ENCODE data around the gene ARHGEF11.

The ARHGEF11 gene

GRCh38 chr1:156910309-156910782 is 135.2 kb downstream of the ARHGEF11 start:
- no peak for DNase-seq (ENCODE audit: low read depth in 2 of 2)

- DNase-seq (ENCODE audit: low read depth in 2 of 2): no peak
Measured at GRCh38 chr1:156909671-156910070, 135.9 kb downstream of the ARHGEF11 start.

- DNase-seq (ENCODE audit: low read depth in 2 of 2): no peak
Measured at GRCh38 chr1:156908955-156909354, 136.6 kb downstream of the ARHGEF11 start.

- no peak for DNase-seq (ENCODE audit: low read depth in 2 of 2)
Measured at GRCh38 chr1:156908541-156908940, 137.0 kb downstream of the ARHGEF11 start.

- DNase-seq (ENCODE audit: low read depth in 2 of 2): no peak
Measured at GRCh38 chr1:156906206-156906906, 139.2 kb downstream of the ARHGEF11 start.

GRCh38 chr1:156905651-156906050 is 139.9 kb downstream of the ARHGEF11 start:
- DNase-seq (ENCODE audit: low read depth in 2 of 2): no peak

- no peak for DNase-seq (ENCODE audit: low read depth in 2 of 2)
Measured at GRCh38 chr1:156905176-156905575, 140.4 kb downstream of the ARHGEF11 start.

- no peak for DNase-seq (ENCODE audit: low read depth in 2 of 2)
Measured at GRCh38 chr1:156904187-156904959, 141.2 kb downstream of the ARHGEF11 start.

- no peak for DNase-seq (ENCODE audit: low read depth in 2 of 2)
Measured at GRCh38 chr1:156903328-156904091, 142.0 kb downstream of the ARHGEF11 start.

GRCh38 chr1:156901966-156902915 is 143.3 kb downstream of the ARHGEF11 start:
- DNase-seq (ENCODE audit: low read depth in 2 of 2): no peak

GRCh38 chr1:156901590-156901900 is 144.0 kb downstream of the ARHGEF11 start:
- no peak for DNase-seq (ENCODE audit: low read depth in 2 of 2)

- no peak for DNase-seq (ENCODE audit: low read depth in 2 of 2)
Measured at GRCh38 chr1:156900896-156901589, 144.5 kb downstream of the ARHGEF11 start.

GRCh38 chr1:156899956-156900718 is 145.4 kb downstream of the ARHGEF11 start:
- no peak for DNase-seq (ENCODE audit: low read depth in 2 of 2)

GRCh38 chr1:156898971-156899664 is 146.4 kb downstream of the ARHGEF11 start:
- DNase-seq (ENCODE audit: low read depth in 2 of 2): no peak

- no peak for DNase-seq (ENCODE audit: low read depth in 2 of 2)
Measured at GRCh38 chr1:156898161-156898566, 147.4 kb downstream of the ARHGEF11 start.

GRCh38 chr1:156897078-156897825 is 148.3 kb downstream of the ARHGEF11 start:
- no peak for DNase-seq (ENCODE audit: low read depth in 2 of 2)

- DNase-seq (ENCODE audit: low read depth in 2 of 2): no peak
Measured at GRCh38 chr1:156896490-156897033, 149.0 kb downstream of the ARHGEF11 start.

- no peak for DNase-seq (ENCODE audit: low read depth in 2 of 2)
Measured at GRCh38 chr1:156895927-156896326, 149.6 kb downstream of the ARHGEF11 start.

All from stimulated activated CD8-positive, alpha-beta memory T cell treated with anti-CD3 and anti-CD28 coated beads, Interleukin-15, amount 100 ng/mL, for 4 hours (primary cell).